HS-5 (cell line): Measurements from ENCODE around the gene PERCC1.
"Not testable (repeated sequence)": the region's sequence is repeated elsewhere in the genome, so short reads cannot be mapped to it uniquely, and the experiment has no call there.

Experiments
- DNase-seq: peaks from one replicate; pipeline ENCODE4 v3.0.0-alpha.2; 2012; ENCODE audit warnings: low read depth

Gene PERCC1

DNA sequence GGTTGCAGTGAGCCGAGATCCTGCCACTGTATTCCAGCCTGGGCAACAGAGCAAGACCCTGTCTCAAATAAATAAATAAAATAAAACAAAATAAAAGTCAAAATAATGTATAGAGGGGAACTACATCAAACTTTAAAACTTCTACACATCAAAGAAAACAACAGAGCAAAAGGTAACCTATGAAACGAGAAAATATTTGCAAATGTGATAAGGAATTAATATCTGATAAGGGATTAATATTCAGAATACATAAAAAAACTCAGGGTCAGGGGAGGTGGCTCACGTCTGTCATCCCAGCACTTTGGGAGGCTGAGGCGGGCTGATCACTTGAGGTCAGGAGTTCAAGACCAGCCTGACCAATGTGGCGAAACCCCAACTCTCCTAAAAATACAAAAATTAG lies 38.3 kb downstream of the PERCC1 start:
- not testable (repeated sequence) for DNase-seq

DNA sequence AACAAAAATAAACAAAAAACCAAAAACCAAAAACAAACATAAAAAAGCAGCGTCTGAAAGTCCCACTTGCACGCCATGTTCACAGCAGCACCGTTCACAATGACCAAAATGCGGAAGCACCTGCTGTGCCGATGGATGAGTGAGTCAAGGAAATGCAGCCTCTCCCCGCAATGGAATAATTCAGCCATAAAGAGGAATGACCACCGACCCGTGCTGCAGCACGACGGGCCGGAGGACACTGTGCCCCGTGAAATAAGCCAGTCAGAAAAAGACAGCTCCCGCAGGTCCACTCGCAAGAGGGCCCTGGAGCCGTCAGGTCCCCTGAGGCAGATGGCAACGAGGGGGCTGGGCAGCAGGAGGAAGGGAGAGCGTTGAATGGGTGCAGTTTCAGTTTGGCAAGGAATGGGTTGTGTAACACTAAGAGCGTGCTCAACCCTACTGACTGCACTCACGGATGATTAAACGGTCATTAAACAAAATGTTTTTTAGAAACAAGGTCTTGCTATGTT lies 38.9 kb downstream of the PERCC1 start:
- DNase-seq: no peak

DNA sequence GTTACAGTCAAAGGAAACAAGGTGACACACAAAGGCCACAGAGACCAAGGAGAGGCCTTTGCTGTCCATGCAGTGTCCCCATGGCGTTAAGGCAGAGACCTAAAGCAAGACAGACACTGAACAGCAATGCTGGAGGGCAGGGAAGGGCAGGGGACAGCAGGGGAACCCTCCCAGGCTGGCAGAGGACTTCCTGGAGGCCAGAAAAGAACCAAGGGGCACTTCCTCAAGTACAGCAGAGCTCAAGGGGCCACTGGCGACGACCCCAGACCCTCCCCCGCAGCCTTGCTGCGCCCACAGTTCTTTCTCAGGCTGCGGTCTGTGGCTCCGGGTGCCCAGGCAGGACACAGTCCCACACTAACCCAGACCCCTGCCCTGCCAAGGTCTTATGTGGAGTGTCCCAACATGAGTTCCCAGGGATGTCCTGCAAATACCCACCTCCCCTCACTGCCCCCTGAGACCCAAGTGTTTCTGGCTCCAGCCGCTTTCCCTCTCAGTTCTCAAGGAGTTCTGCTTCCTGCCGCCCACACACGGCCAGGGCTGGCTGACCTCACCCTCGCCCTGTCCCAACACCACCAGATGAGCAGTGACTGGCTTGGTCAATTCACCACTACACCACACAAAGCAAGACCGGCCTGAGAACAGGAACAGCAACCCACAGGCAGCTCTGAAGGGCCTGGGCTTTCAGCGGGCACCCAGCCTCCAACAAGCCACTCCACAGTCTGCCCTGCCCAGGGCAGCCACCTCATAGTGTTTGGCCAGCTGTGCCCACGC lies 39.8 kb downstream of the PERCC1 start:
- no peak for DNase-seq

- no peak for DNase-seq
These were observed 40.8 kb downstream of the PERCC1 start for GRCh38 chr16:1471569-1472194.

DNA sequence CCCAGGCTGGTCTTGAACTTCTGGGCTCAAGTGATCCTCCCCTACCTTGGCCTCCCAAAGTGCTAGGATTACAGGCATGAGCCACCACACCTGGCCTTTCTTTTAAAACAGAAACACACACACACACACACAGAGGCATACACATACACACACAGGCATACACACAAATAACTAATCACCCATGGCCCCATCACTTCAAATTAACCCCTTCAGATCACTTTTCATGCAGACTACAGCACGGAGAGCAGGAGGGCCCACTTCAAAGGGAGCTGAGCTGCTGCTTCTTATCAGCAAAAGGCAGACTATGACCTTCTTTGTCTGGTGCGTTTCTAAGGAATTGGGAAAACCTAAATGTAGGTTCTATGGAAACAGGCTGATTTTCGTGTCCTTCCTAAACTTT lies 42.1 kb downstream of the PERCC1 start:
- DNase-seq: no peak

DNA sequence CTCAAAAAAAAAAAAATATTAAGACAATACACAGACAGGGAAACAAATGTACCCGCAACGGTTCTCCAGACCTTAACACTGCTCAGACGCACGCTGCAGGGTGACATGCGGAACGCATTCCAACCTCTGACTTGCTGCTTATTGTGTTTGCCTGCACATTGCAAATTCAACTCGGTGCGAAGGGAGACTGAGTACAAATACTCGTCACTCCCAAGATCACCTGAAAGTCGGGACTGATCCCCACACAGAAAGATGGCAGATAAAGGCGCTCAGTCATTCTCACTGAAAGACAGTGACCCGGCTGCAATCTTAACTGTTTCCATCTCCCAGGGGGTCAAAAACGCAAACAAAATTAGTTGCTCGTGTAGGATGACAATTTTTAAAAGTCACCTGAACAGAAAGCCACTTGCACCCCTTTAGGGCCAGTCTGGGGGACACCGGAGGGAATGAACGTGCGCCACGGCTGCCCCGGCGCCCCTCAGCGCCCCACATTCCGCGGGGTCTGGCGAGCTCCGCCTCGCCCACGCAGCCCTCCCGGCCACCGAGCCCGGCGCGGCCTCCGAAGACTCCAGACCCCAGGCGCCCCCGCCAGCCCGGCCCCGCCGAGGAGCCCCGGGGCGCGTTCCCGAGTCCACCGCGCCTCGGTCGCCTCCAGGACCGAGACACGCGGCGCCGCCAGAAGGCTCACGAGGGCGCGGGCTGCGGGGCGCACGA lies 43.4 kb downstream of the PERCC1 start:
- no peak for DNase-seq

DNA sequence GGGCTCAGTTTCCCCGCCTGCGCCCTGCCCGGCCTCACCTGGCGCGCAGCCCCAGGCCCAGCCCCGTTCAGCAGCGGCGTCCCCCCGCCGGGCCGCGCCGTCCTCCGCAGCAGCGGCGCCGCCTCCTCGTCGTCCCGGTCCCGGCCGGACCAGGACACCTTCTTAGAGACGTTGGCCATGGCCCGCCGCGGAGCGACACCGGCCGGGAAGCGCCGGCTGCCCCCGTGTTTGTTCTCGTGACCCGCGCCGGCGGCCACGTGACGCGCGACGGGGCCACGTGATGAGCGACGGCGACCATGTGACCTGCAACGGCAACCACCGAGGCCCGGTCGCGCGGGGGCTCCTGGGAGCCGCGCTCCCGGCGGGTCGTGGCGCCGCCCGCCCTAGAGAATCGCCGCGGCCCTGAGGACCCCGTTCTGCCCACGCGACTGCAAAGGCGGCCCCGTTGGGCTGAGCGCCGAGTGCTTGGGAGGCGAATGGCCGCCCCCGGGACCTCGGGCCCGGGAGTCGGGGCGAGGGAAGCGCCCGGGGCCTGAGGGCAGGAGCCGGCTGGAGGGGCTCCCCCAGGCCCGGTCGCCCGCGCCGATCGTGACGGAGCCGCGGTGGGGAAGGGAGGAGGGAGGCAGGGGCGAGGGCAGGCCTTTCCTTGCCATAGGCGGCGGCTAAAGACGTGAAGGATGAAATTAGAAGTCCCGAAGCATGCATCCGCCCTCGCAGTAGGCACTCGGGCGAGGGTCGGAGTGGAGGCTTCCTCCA lies 44.1 kb downstream of the PERCC1 start, which contains the start of gene CLCN7:
Gene CLCN7, minus strand, starts transcription at position 233 of the 756 bp plus-strand sequence. Its CDS starts 54 bp downstream, at position 179.
- peak; percentile 37 for DNase-seq

DNA sequence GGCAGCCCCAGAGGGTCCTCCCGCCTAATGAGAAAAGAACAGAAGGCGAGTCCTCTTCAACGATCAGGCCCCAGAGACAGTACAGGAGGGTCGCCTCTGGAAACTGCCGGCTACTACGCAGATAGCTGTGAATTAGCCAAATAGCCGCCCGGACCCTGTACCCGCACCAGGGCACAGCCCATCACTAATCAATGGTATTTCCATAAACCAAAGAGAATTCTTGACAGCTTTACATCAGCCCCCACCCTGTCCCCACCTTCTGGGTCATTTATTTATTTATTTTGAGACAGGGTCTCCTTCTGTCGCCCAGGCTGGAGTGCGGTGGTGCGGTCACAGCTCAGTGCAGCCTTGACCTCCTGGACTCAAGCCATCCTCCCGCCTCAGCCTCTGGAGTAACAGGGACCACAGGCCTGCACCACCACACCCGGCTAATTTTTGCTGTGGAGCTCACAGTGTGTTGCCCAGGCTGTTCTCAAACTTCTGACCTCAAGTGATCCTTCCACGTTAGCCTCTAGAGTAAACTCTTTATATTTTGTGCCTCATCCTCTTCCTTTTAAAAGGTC lies 44.8 kb downstream of the PERCC1 start:
- no peak for DNase-seq

- DNase-seq: no peak
These were observed 46.2 kb downstream of the PERCC1 start for GRCh38 chr16:1477033-1477432.

GRCh38 chr16:1478937-1479336 lies 48.1 kb downstream of the PERCC1 start:
- DNase-seq: not testable (repeated sequence)

GRCh38 chr16:1481906-1482835 lies 51.3 kb downstream of the PERCC1 start:
- peak; percentile 38 for DNase-seq
